Heart left ventricle (tissue), 13 donors: ENCODE results near the gene ITGA7.

Experiments used
- CTCF ChIP-seq, 12 donors: fragments of 200-600 bp; sonication (generic) in 4 of 12; IDR thresholded peaks; one replicate each; pipeline versions ENCODE4 v1.5.0 to v1.8.0; 2018 to 2022; ENCODE audit warnings: antibody characterized with exemption in 12 of 12, mild to moderate bottlenecking in 5 of 12
- POLR2A ChIP-seq, 2 donors: fragments of 450-650 bp; IDR thresholded peaks; one replicate each; pipeline ENCODE4 v1.6.1; 2017; ENCODE audit warnings: antibody characterized with exemption in 2 of 2, mild to moderate bottlenecking in 2 of 2, moderate library complexity in 2 of 2
- donor health status: ischemic (EF 13 %, LVEDD 7.1; RV severe dilation, severe dysfunction).
- donor health status: DM: no; HTN: yes; CAD: no.
- donor health status: DM: no; HTN: no; CAD: no.
- donor health status: ischemic (EF 25% LVEDD 6.9; RV normal size, moderate dysfunction).
- donor health status: ischemic (EF 25% LVEDD 5.7; RV mildly dilated, moderate dysfunction).
- donor health status: ischemic (EF 35%, LVEDD 5.7; RV mildly dilated, moderate dysfunction).
- donor health status: nonischemic (EF 11% LVEDD 7.7; RV severe dilation, severe dysfunction).
- donor health status: DM: yes; HTN: yes; CAD: no.
- donor health status: PGD.
- donor health status: ischemic (EF 29% LVEDD 5.4; RV normal size, mild dysfunction).
- donor health status: nonischemic (EF 23%, LVEDD 6.1; RV moderate dilation, normal function).

DNA sequence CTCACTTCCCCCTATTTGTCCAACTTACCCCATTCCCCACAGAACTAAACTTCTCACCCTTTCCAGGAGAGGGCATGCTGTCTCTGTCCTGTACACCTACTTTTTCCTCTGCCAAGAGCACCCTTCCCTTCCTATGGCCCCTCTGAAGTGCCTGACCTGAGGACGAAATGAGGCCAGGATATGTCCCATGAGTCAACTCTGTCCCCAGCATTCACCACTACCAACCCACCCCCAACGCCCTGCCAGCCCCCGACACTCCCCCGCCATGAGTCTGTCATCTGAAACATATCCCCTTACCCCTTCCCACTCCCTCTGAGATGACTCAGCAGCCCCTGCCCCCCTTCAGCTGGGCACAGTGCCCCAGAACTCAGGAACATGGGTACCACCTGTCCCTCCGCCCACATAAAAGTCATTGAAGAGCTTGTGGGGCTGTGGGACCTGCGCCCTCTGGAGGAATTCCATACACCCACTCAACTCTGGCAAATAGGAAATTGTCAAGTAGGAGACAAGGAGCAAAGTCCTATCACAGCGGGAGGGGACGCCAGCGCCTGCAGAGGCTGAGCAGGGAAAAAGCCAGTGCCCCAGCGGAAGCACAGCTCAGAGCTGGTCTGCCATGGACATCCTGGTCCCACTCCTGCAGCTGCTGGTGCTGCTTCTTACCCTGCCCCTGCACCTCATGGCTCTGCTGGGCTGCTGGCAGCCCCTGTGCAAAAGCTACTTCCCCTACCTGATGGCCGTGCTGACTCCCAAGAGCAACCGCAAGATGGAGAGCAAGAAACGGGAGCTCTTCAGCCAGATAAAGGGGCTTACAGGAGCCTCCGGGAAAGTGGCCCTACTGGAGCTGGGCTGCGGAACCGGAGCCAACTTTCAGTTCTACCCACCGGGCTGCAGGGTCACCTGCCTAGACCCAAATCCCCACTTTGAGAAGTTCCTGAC lies 26.3 kb downstream of the ITGA7 start:
- TF ChIP-seq CTCF (IDR thresholded peaks at IDR 0.05) (peak in 10 of 12 donors; percentile 11 to 53 (median 32)), POLR2A (IDR thresholded peaks at IDR 0.05) (peak in 1 of 2 donors; percentile 22)
